GM12875 (cell line): ENCODE data around the gene ZBTB48.

Source experiments
- H3K4me3 ChIP-seq: one replicate; pipeline ENCODE4 v1.5.1; 2011; ENCODE audit warnings: low read depth, low read length, control low read depth
- CTCF ChIP-seq: IDR thresholded peaks from 2 replicates; pipeline ENCODE4 v1.5.1; 2011; ENCODE audit warnings: low read depth, mild to moderate bottlenecking, control low read depth, inconsistent platforms, low read length, moderate library complexity, borderline replicate concordance; ENCODE audit not compliant: insufficient read depth

The ZBTB48 gene

GRCh38 chr1:6601923-6602668 is 22.3 kb downstream of the ZBTB48 start:
- peak overlapping the region; percentile 93 for H3K4me3 ChIP-seq
- TF ChIP-seq CTCF, result no peak

GRCh38 chr1:6602669-6603237 is 23.0 kb downstream of the ZBTB48 start, which contains the start of gene KLHL21:
Gene KLHL21, minus strand, starts transcription at chr1:6602869. Its CDS starts 52 bp downstream, at chr1:6602817.
- H3K4me3 ChIP-seq, result peak within 1 kb of the TSS; percentile 93
- TF ChIP-seq CTCF, result no peak

- H3K4me3 ChIP-seq, result peak overlapping the region; percentile 93
- TF ChIP-seq CTCF, result no peak
Measured at GRCh38 chr1:6603238-6603914, 23.6 kb downstream of the ZBTB48 start.

GRCh38 chr1:6603915-6604558 is 24.2 kb downstream of the ZBTB48 start:
- peak overlapping the region; percentile 93 for H3K4me3 ChIP-seq
- no peak for TF ChIP-seq CTCF

GRCh38 chr1:6612641-6613360 is 33.0 kb downstream of the ZBTB48 start:
- no peak for TF ChIP-seq CTCF
- H3K4me3 ChIP-seq, result peak overlapping the region; percentile 73

- H3K4me3 ChIP-seq, result peak within 1 kb of the TSS; percentile 94
- no peak for TF ChIP-seq CTCF
Measured at GRCh38 chr1:6613361-6614018, 33.7 kb downstream of the ZBTB48 start, which contains the start of gene PHF13. Gene PHF13, plus strand, starts transcription at chr1:6613731. Its CDS starts 336 bp downstream, at chr1:6614067.
